ENCODE results near the gene PAX5.

- TF ChIP-seq EZH2 (IDR thresholded peaks at IDR 0.05; ENCODE audit: borderline replicate concordance, insufficient read depth, low read length, poor library complexity, severe bottlenecking) (no peak), POLR2AphosphoS5 (IDR thresholded peaks at IDR 0.05) (no peak)
- TF ChIP-seq, protein P1, sequence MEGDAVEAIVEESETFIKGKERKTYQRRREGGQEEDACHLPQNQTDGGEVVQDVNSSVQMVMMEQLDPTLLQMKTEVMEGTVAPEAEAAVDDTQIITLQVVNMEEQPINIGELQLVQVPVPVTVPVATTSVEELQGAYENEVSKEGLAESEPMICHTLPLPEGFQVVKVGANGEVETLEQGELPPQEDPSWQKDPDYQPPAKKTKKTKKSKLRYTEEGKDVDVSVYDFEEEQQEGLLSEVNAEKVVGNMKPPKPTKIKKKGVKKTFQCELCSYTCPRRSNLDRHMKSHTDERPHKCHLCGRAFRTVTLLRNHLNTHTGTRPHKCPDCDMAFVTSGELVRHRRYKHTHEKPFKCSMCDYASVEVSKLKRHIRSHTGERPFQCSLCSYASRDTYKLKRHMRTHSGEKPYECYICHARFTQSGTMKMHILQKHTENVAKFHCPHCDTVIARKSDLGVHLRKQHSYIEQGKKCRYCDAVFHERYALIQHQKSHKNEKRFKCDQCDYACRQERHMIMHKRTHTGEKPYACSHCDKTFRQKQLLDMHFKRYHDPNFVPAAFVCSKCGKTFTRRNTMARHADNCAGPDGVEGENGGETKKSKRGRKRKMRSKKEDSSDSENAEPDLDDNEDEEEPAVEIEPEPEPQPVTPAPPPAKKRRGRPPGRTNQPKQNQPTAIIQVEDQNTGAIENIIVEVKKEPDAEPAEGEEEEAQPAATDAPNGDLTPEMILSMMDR (IDR thresholded peaks at IDR 0.05; ENCODE audit: poor library complexity, severe bottlenecking), result peak; percentile 66
Measured at GRCh38 chr9:36873247-36873875, 160.7 kb downstream of the PAX5 start.
